Right ventricle myocardium superior (tissue), 1 donor: ENCODE measurements around the gene KCTD14. TPM values are rescaled to one million over a fixed set of nuclear protein-coding genes. Genes with fewer than 3 reads are reported as not detected.
"Not testable (repeated sequence)": the region's sequence is repeated elsewhere in the genome, so short reads cannot be mapped to it uniquely, and the experiment has no call there.

Experiments
- ATAC-seq: fragments of 200-7000 bp; cut with Tn5 transposase; one replicate; pipeline ENCODE4 v1.9.1; 2020; ENCODE audit warnings: mild to moderate bottlenecking; ENCODE audit not compliant: poor library complexity
- DNase-seq: peaks from one replicate; pipeline ENCODE4 v3.0.0-alpha.2; 2020
- intact Hi-C: fragments of 100-400 bp; cut with DNase I; formaldehyde crosslinking; loops from one replicate; pipeline ENCODE4 v1.11.2; 2022
- long read RNA-seq: library from polyadenylated mRNA; unstranded; transcript quantifications from one replicate; pipeline ENCODE4 v2.0.0, GENCODE V29; 2021
- total RNA-seq: library from RNA; stranded (reverse); fragmentation: NEBNext Ultra II Directional; extraction: Animal tissue kit (Norgen Biotek cat#: 25700); gene quantifications from one replicate; pipeline ENCODE4 v1.2.1, GENCODE V29; 2021
- donor health status: DM: no; HTN: yes; CAD: no; lungs with severe emphysema.

The KCTD14 gene
- total RNA-seq: not detected
- long read RNA-seq, partial matches to known transcripts: 0 of 2 reads
- long read RNA-seq, other reads (novel, unspliced or antisense): 0 of 2 reads

DNA sequence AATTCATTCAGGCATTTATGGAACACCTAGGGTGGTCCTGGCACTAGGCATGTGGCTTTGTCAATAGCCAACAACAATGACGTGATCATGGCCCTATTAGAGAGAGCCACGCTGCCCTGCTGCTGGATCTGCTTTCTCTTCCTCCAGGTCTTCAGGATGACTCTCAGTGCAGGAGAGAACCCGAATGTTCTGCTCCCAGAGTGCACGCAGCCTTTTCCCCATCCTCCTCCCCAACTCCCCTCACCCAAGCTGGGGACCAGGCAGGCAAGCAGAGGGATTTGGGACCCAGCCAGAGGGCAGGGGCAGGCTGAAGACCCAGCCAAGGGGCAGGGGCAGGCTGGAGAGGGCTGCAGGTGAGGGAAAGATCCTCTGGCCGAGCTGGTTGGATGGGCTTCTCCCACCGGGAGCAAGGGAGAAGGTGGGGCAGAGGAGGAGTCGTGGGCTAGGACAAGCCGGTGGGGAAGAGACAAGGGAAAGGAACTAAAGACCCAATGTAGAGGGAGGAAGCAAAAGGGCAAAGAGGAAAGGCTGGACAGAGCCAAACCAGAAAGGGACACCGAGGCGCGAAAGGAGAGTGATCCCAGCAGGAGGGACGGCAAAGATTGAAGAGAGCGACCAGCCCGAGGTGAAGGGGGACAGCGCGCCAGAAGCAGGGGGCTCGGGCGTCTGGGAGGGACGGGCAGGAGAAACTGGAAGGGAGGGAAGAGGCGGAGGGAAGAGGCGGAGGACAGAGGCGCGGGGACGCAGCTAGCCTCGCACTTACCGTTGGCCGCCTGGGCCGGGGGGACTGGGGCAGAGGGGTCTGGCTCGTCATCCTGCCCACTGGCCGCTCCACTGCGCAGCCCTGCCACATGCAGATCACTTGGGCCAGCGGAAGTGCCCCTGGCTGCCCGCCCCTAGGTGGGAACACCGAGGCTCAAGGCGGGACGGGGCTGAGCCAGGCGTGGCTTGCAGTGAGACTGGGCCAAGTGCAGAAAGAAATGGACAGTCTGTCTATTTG is at the start of gene KCTD14:
KCTD14 (minus strand) TSS at position 880 of the 1,000 bp plus-strand sequence; CDS start at position 853, 27 bp downstream.
- ATAC-seq: peak; percentile 79
- DNase-seq: peak; percentile 47
- intact Hi-C loops: no loop called here

- DNase-seq (no peak), ATAC-seq (no peak)
- intact Hi-C loops: no loop called here
Observed at GRCh38 chr11:78072455-78072854, 49.4 kb upstream of the KCTD14 start.

GRCh38 chr11:78071717-78072116 is 48.6 kb upstream of the KCTD14 start:
- ATAC-seq: no peak
- intact Hi-C loops: no loop called here
- DNase-seq: no peak

GRCh38 chr11:78070621-78071020 is 47.5 kb upstream of the KCTD14 start:
- intact Hi-C loops: no loop called here
- ATAC-seq: peak; percentile 25

DNA sequence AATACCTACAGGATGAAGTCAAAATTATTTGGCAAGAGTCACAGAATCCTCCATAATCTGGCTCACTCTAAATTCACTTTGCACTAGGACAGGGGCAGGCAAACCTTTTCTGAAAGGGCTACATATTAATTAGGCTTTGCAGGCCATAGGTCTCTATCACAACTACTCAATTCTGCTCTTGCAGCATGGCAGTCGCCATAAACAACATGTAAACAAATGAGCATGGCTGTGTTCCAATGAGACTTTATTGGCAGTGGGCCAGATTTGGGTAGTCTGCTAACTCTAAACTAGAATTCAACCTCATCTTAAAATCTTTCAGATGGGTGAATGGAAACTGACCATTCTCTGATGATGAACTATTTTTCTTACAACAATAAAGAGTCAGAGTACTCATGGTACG is 46.4 kb upstream of the KCTD14 start:
- peak; percentile 64 for ATAC-seq
- intact Hi-C loops: no loop called here
- no peak for DNase-seq

More at GRCh38 chr11:78070621-78071020, 47.5 kb upstream of the KCTD14 start:
- no peak for DNase-seq

DNA sequence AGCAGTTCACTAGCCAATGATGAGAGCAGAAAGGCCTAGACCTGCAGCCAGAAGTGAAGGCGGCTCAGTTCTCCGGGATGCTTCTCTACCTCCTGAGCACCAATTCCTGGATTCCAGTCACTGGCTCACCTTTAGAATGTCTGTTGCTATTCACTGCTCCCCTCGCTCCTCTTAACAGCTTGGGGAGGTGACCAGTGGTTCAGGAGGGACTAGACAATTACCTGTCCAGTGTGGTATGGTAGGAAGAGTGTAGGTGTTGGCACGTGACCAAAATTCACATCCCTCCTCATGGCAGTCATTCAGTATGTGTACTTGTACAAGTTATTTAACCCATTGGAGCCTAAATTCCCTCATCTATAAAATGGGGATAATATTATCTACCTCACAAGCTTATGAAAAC is 44.6 kb upstream of the KCTD14 start:
- no peak for DNase-seq
- ATAC-seq: no peak
- intact Hi-C loops: no loop called here

DNA sequence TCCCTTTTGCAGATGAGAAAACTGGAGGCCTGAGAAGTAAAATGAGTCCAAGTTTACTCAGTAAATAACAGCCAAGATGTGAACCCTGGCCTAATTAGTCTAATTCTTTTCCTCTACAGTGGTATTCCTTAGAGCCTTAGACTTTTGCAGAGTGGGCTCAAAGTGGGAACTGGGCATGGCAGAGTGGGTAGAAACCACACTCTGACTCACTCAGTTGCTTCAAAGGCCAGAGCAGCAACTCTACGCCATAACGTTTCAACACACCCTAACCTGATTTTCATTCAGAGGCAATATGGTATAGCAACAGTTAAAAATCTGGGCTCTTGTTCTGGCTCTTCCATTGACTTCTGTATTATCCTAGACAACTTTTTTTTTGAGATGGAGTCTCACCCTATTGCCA is 43.4 kb upstream of the KCTD14 start:
- intact Hi-C loops: no loop called here
- no peak for DNase-seq
- ATAC-seq: no peak

DNA sequence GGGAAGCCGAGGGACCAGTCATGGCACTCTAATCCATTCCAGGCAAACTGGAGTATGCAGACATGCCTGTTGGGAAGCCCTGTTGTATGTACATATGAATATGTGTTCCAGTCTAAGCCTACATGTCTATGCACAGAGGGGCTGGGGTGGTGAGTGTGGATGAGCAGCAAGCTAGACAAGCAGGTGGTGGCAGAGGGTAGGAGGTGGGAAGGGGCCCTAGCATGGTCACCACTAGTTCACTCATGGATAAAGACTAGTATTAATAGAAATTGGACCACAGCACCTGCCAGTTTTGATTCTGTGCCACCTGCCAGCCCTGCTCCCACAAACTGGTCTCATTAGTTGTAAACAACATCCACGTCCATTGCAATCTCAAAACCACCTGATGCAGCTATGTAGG is 42.1 kb upstream of the KCTD14 start:
- intact Hi-C loops: no loop called here
- DNase-seq (no peak), ATAC-seq (no peak)

DNA sequence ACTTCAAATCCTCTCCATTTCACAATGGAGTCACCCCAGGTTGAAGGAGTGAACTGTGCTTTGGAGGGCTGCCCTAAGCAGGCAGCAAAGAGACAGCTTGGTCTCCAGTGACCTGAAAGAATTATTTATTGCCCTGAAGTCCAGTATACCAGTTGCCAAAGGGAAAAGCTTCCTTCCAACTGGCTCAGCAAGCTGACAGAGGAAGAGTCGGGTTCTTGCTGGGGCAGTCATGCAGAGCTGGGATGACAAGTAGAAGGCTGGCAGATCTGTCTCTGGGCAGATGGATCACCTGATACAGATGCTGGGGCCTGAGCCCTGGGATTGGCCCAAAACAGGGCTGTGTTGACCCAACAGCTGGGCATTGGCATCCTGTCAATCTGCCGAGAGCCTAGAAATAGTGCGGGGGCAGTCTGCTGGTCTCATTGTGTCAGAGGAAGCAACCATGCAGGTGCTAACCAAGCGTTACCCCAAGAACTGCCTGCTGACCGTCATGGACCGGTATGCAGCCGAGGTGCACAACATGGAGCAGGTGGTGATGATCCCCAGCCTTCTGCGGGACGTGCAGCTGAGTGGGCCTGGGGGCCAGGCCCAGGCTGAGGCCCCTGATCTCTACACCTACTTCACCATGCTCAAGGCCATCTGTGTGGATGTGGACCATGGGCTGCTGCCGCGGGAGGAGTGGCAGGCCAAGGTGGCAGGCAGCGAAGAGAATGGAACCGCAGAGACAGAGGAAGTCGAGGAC is 40.5 kb upstream of the KCTD14 start, which contains the start of gene THRSP:
THRSP (plus strand) TSS at position 422 of the 742 bp plus-strand sequence; CDS start at position 443, 21 bp downstream.
- DNase-seq: no peak
- intact Hi-C loops: no loop called here
- ATAC-seq: no peak

GRCh38 chr11:78062671-78063070 is 39.6 kb upstream of the KCTD14 start:
- DNase-seq: no peak
- intact Hi-C loops: no loop called here
- no peak for ATAC-seq

DNA sequence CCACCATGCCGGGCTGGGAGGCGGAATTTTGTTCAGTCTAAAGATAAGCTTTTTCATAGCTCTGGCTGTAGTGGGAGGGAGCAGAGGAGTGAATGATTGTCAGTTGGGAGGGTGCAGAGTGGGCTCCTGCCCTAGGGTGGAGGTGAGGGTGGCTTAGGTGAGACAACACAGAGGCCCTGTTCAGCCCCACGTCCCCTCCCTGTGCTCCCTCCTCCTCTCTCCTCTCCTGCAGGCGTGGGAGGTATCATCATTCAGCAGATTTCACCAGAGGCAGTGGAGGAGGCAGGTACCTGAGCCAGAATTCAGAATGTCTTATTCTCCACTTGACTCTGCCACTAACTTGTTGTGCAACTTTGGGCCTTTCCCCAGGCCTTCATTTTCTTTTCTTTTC is 38.8 kb upstream of the KCTD14 start:
- intact Hi-C loops: no loop called here
- DNase-seq (no peak), ATAC-seq (no peak)

- ATAC-seq (peak; percentile 93), DNase-seq (peak; percentile 82)
- intact Hi-C loops: no loop called here
Observed at GRCh38 chr11:78061088-78061920, 38.2 kb upstream of the KCTD14 start.

DNA sequence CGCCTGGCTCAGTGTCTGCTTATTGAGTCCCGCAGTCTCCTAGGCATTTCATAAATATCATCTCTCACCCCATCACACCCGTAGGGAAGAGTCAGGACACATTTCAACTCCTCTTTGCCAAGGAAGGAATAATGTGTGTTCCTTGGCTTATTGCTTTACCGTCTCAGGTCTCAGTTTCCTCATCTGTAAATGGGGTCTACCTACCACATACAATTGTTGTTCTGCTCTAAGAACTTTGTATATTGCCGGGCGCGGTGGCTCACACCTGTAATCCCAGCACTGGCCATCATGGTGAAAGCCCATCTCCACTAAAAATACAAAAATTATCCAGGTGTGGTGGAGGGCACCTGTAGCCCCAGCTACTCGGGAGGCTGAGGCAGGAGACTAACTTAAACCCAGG is 37.5 kb upstream of the KCTD14 start:
- intact Hi-C loops: no loop called here
- no peak for DNase-seq
- ATAC-seq: no peak

- DNase-seq, ATAC-seq, intact Hi-C loops: not testable (repeated sequence)
Observed at GRCh38 chr11:78059749-78060328, 36.8 kb upstream of the KCTD14 start.

- intact Hi-C loops: no loop called here
- DNase-seq (no peak), ATAC-seq (no peak)
Observed at GRCh38 chr11:78057462-78058055, 34.5 kb upstream of the KCTD14 start.

GRCh38 chr11:78056093-78056492 is 33.0 kb upstream of the KCTD14 start:
- DNase-seq: no peak
- no peak for ATAC-seq
- intact Hi-C loops: no loop called here

- intact Hi-C loops: no loop called here
- no peak for DNase-seq
- no peak for ATAC-seq
Observed at GRCh38 chr11:78054971-78055370, 31.9 kb upstream of the KCTD14 start.
